MCF 10A (cell line): ENCODE data around the gene SEMA5A. TPM values are rescaled to one million over a fixed set of nuclear protein-coding genes. Genes with fewer than 3 reads are reported as not detected.

Source experiments
- BruUV-seq: library from RNA; stranded (reverse); fragments of 400-500 nt; replicated peaks from 2 replicates; lab custom pipeline; 2021; lab: Mats Ljungman, UMichigan
- CTCF ChIA-PET: fragments of 300-600 bp; sonication (Branson Sonifier 250); formaldehyde crosslinking; extraction: SDS; loops from one replicate; lab custom pipeline; 2021; ENCODE audit warnings: antibody characterized with exemption, inconsistent platforms; lab: Yijun Ruan, JAX
- POLR2A ChIA-PET: fragments of 300-600, 350-650 bp; sonication (Branson Sonifier 250); formaldehyde crosslinking; extraction: SDS; loops from one replicate; lab custom pipeline; 2020; ENCODE audit warnings: antibody characterized with exemption, inconsistent platforms; lab: Yijun Ruan, JAX
- DNase-seq: peaks from one replicate; pipeline ENCODE4 v3.0.0-alpha.2; 2018; ENCODE audit not compliant: unreplicated experiment
- H3K27ac Mint-ChIP-seq: one replicate; pipeline ENCODE4 v1.8.0; 2022; ENCODE audit warnings: mild to moderate bottlenecking, low read depth, mixed read lengths; ENCODE audit not compliant: unreplicated experiment
- H3K27me3 Mint-ChIP-seq: one replicate; pipeline ENCODE4 v1.8.0; 2022; ENCODE audit warnings: mixed read lengths; ENCODE audit not compliant: insufficient read depth, unreplicated experiment
- H3K36me3 Mint-ChIP-seq: one replicate; pipeline ENCODE4 v1.8.0; 2022; ENCODE audit warnings: mild to moderate bottlenecking, moderate library complexity, mixed read lengths; ENCODE audit not compliant: insufficient read depth, unreplicated experiment
- H3K4me1 Mint-ChIP-seq: one replicate; pipeline ENCODE4 v1.8.0; 2022; ENCODE audit warnings: mixed read lengths; ENCODE audit not compliant: insufficient read depth, unreplicated experiment
- H3K4me3 Mint-ChIP-seq: one replicate; pipeline ENCODE4 v1.8.0; 2022; ENCODE audit warnings: mild to moderate bottlenecking, moderate library complexity, mixed read lengths; ENCODE audit not compliant: unreplicated experiment
- H3K9me3 Mint-ChIP-seq: one replicate; pipeline ENCODE4 v1.8.0; 2022; ENCODE audit warnings: mixed read lengths; ENCODE audit not compliant: unreplicated experiment
- CTCF ChIP-seq: fragments of 200-600 bp; IDR thresholded peaks from one replicate; pipeline ENCODE4 v1.8.0; 2022; ENCODE audit warnings: antibody characterized with exemption, mild to moderate bottlenecking; ENCODE audit not compliant: unreplicated experiment
- intact Hi-C: fragments of 100-400 bp; cut with micrococcal nuclease; formaldehyde crosslinking; loops from 2 replicates; pipeline ENCODE4 v1.14.1; 2022
- total RNA-seq: library from RNA; stranded (reverse); gene quantifications from 2 replicates; pipeline ENCODE4 v1.2.3, GENCODE V29; 2022

SEMA5A gene
- total RNA-seq, 1 experiment from 2014 or later, result 1.2 TPM

- peaks cover 6% of the 10 kb centered on the region for H3K9me3 Mint-ChIP-seq
- intact Hi-C loops, result no loop called here
- CTCF ChIA-PET, result interaction anchor here (0.6 to 1.4 kb wide), 4 partner anchors 11 to 564 kb away, joined by 3 read pairs; no protein-coding TSS in a partner anchor
- TF ChIP-seq CTCF, result no peak
- peaks cover 15% of the 10 kb centered on the region for H3K4me1 Mint-ChIP-seq
- H3K36me3 Mint-ChIP-seq, result no peaks in the 10 kb centered on the region
- no TSS peak for BruUV-seq
- H3K4me3 Mint-ChIP-seq, result no peak overlapping the region
- POLR2A ChIA-PET, result no interaction called here
- no peaks in the 10 kb centered on the region for H3K27me3 Mint-ChIP-seq
- no peak for DNase-seq
- H3K27ac Mint-ChIP-seq, result no peak overlapping the region
Observed at GRCh38 chr5:9370256-9370655, 175.6 kb downstream of the SEMA5A start.

GRCh38 chr5:9365512-9365911, 180.4 kb downstream of the SEMA5A start:
- Mint-ChIP-seq H3K4me3 (no peak overlapping the region), H3K4me1 (peaks cover 5% of the 10 kb centered on the region), H3K36me3 (no peaks in the 10 kb centered on the region), H3K27ac (no peak overlapping the region), H3K9me3 (peaks cover 6% of the 10 kb centered on the region), H3K27me3 (no peaks in the 10 kb centered on the region)
- TF ChIP-seq CTCF, result no peak
- intact Hi-C loops, result loop anchor here (10.0 kb wide), 1 partner anchor 211 kb away; no protein-coding TSS in a partner anchor
- no peak for DNase-seq
- ChIA-PET POLR2A (interaction anchor here (1.2 kb wide), 1 partner anchor 15 kb away, joined by 4 read pairs; no protein-coding TSS in a partner anchor), CTCF (interaction anchor here (0.8 to 0.9 kb wide), 2 partner anchors 50 to 178 kb away, joined by 3 read pairs; no protein-coding TSS in a partner anchor)
- no TSS peak for BruUV-seq

GRCh38 chr5:9363449-9363848, 182.4 kb downstream of the SEMA5A start:
- ChIA-PET CTCF (interaction anchor here (1.3 to 2.3 kb wide), 3 partner anchors 136 to 181 kb away, joined by 3 to 16 read pairs (median 9); no protein-coding TSS in a partner anchor), POLR2A (interaction anchor here (0.9 kb wide), 1 partner anchor 42 kb away, joined by 3 read pairs; no protein-coding TSS in a partner anchor)
- Mint-ChIP-seq H3K27me3 (no peaks in the 10 kb centered on the region), H3K4me3 (no peak overlapping the region), H3K36me3 (no peaks in the 10 kb centered on the region), H3K4me1 (no peaks in the 10 kb centered on the region), H3K9me3 (no peaks in the 10 kb centered on the region), H3K27ac (no peak overlapping the region)
- DNase-seq, result no peak
- no peak for TF ChIP-seq CTCF
- no TSS peak for BruUV-seq
- intact Hi-C loops, result loop anchor here (10.0 kb wide), 1 partner anchor 209 kb away; no protein-coding TSS in a partner anchor

GRCh38 chr5:9363026-9363425, 182.8 kb downstream of the SEMA5A start:
- POLR2A ChIA-PET, result no interaction called here
- CTCF ChIA-PET, result interaction anchor here (1.3 to 2.3 kb wide), 4 partner anchors 14 to 151 kb away, joined by 3 to 9 read pairs (median 4); no protein-coding TSS in a partner anchor
- no TSS peak for BruUV-seq
- intact Hi-C loops, result loop anchor here (10.0 kb wide), 1 partner anchor 208 kb away; no protein-coding TSS in a partner anchor
- no peak overlapping the region for H3K4me3 Mint-ChIP-seq
- no peak for DNase-seq
- no peak for TF ChIP-seq CTCF
- no peaks in the 10 kb centered on the region for H3K36me3 Mint-ChIP-seq
- no peaks in the 10 kb centered on the region for H3K9me3 Mint-ChIP-seq
- H3K4me1 Mint-ChIP-seq, result no peaks in the 10 kb centered on the region
- no peak overlapping the region for H3K27ac Mint-ChIP-seq
- H3K27me3 Mint-ChIP-seq, result no peaks in the 10 kb centered on the region
